Ecto neural progenitor cell (in vitro differentiated cells): ENCODE results near the gene MCOLN1.

ENCODE experiments used
- DNase-seq: peaks from one replicate; pipeline ENCODE4 v3.0.0-alpha.2; 2018; ENCODE audit warnings: low spot score

Gene MCOLN1

GRCh38 chr19:7522072-7522922, at the start of gene MCOLN1:
Gene MCOLN1 (plus strand): TSS chr19:7522624. CDS start chr19:7522751, 127 bp downstream.
- peak; percentile 100 for DNase-seq

- DNase-seq, result no peak
Observed at GRCh38 chr19:7475665-7476064, 46.8 kb upstream of the MCOLN1 start.

- DNase-seq, result no peak
Observed at GRCh38 chr19:7476241-7476640, 46.2 kb upstream of the MCOLN1 start.

GRCh38 chr19:7476777-7477494, 45.5 kb upstream of the MCOLN1 start:
- DNase-seq, result no peak

- DNase-seq, result no peak
Observed at GRCh38 chr19:7477758-7478157, 44.7 kb upstream of the MCOLN1 start.

- DNase-seq, result no peak
Observed at GRCh38 chr19:7478173-7478842, 44.1 kb upstream of the MCOLN1 start.

- DNase-seq, result no peak
Observed at GRCh38 chr19:7478843-7479227, 43.6 kb upstream of the MCOLN1 start.

- no peak for DNase-seq
Observed at GRCh38 chr19:7480222-7480969, 42.0 kb upstream of the MCOLN1 start.

- DNase-seq, result no peak
Observed at GRCh38 chr19:7480970-7481255, 41.5 kb upstream of the MCOLN1 start.

GRCh38 chr19:7482584-7483439, 39.6 kb upstream of the MCOLN1 start:
- DNase-seq, result peak; percentile 67

- DNase-seq, result no peak
Observed at GRCh38 chr19:7483720-7484201, 38.7 kb upstream of the MCOLN1 start.

- no peak for DNase-seq
Observed at GRCh38 chr19:7486923-7487322, 35.5 kb upstream of the MCOLN1 start.

- DNase-seq, result peak; percentile 96
Observed at GRCh38 chr19:7488736-7489353, 33.6 kb upstream of the MCOLN1 start, which contains the start of gene PEX11G. Gene PEX11G (minus strand): TSS chr19:7489035. CDS start chr19:7489010, 25 bp downstream.

GRCh38 chr19:7489609-7490044, 32.8 kb upstream of the MCOLN1 start:
- DNase-seq, result no peak

GRCh38 chr19:7492142-7492541, 30.3 kb upstream of the MCOLN1 start:
- DNase-seq, result no peak

- DNase-seq, result no peak
Observed at GRCh38 chr19:7492558-7492957, 29.9 kb upstream of the MCOLN1 start.

GRCh38 chr19:7494416-7495098, 27.9 kb upstream of the MCOLN1 start:
- DNase-seq, result no peak

- DNase-seq, result no peak
Observed at GRCh38 chr19:7497292-7497691, 25.1 kb upstream of the MCOLN1 start.

GRCh38 chr19:7500811-7501450, 21.5 kb upstream of the MCOLN1 start:
- peak; percentile 86 for DNase-seq
